Measurements from ENCODE around the gene OR52E5.

- TF ChIP-seq CTCF (conservative IDR thresholded peaks at IDR 0.05 in 1 of 2, IDR thresholded peaks at IDR 0.05 in 1 of 2; ENCODE audit: low read depth in 1 of 2, low read length in 2 of 2) (no peak), EZH2 (IDR thresholded peaks at IDR 0.05; ENCODE audit: low read length, missing control alignments) (no peak)
These were observed 36.8 kb downstream of the OR52E5 start for GRCh38 chr11:5929571-5930368.
